ENCODE measurements around the gene PEDS1. TPM values are rescaled to one million over a fixed set of nuclear protein-coding genes. Genes with fewer than 3 reads are reported as not detected.

PEDS1 gene
- total and polyA plus RNA-seq, 7 donors = 13.8 to 27.4 (median 20.2) TPM

- DNase-seq = no peak
- H3K4me1 ChIP-seq = peaks cover 0 to 43% (median 33%) of the 10 kb centered on the region in 4 donors
- no peak for TF ChIP-seq POLR2A (IDR thresholded peaks at IDR 0.05)
- TF ChIP-seq EP300 (IDR thresholded peaks at IDR 0.05) = no peak
- no peak for TF ChIP-seq CTCF (IDR thresholded peaks at IDR 0.05)
- TF ChIP-seq POLR2AphosphoS5 (IDR thresholded peaks at IDR 0.05) = no peak
- peak overlapping the region; percentile 93 to 100 (median 98) for H3K27ac ChIP-seq
- H3K36me3 ChIP-seq = peaks cover 0 to 18% (median 6%) of the 10 kb centered on the region in 4 donors
- intact Hi-C loops (cut with DNase I) = loop anchor here (1.0 to 5.0 kb wide), 2 partner anchors 117 to 131 kb away; no protein-coding TSS in a partner anchor
- H3K4me3 ChIP-seq = peak overlapping the region; percentile 79 to 91 (median 86)
- no peaks in the 10 kb centered on the region for H3K27me3 ChIP-seq
- no peaks in the 10 kb centered on the region for H3K9me3 ChIP-seq
- 1% methylated on average over 69 of the region's 69 CpGs for WGBS, 2 donors
These were observed 37.6 kb upstream of the PEDS1 start for GRCh38 chr20:50191065-50191543.

- Histone ChIP-seq H3K4me3 (peak within 1 kb of the TSS; percentile 79 to 91 (median 86)), H3K36me3 (peaks cover 0 to 18% (median 6%) of the 10 kb centered on the region in 4 donors), H3K27me3 (no peaks in the 10 kb centered on the region), H3K27ac (peak within 1 kb of the TSS; percentile 93 to 100 (median 98)), H3K9me3 (no peaks in the 10 kb centered on the region), H3K4me1 (peaks cover 0 to 43% (median 33%) of the 10 kb centered on the region in 4 donors)
- TF ChIP-seq CTCF (IDR thresholded peaks at IDR 0.05) = peak; percentile 68 to 89 (median 78)
- peak; percentile 90 to 96 for TF ChIP-seq POLR2A (IDR thresholded peaks at IDR 0.05)
- peak; percentile 97 to 99 (median 98) for TF ChIP-seq POLR2AphosphoS5 (IDR thresholded peaks at IDR 0.05)
- peak in 2 of 4 donors; percentile 5 to 22 for TF ChIP-seq EP300 (IDR thresholded peaks at IDR 0.05)
- intact Hi-C loops (cut with DNase I) = loop anchor here (1.0 to 5.0 kb wide), 2 partner anchors 118 to 132 kb away; no protein-coding TSS in a partner anchor
- WGBS, 2 donors = 0 to 1% methylated on average over 89 of the region's 89 CpGs
- DNase-seq = peak; percentile 97
These were observed 36.9 kb upstream of the PEDS1 start, which contains the start of gene CEBPB for GRCh38 chr20:50190251-50191064. Gene CEBPB (plus strand): TSS chr20:50190830. CDS start chr20:50191034, 204 bp downstream.

- intact Hi-C loops (cut with DNase I) = loop anchor here (5.0 kb wide), 2 partner anchors 133 to 553 kb away; no protein-coding TSS in a partner anchor
- peaks cover 0 to 39% (median 29%) of the 10 kb centered on the region in 4 donors for H3K4me1 ChIP-seq
- peaks cover 0 to 18% (median 6%) of the 10 kb centered on the region in 4 donors for H3K36me3 ChIP-seq
- no peak for TF ChIP-seq POLR2AphosphoS5 (IDR thresholded peaks at IDR 0.05)
- no peak for TF ChIP-seq POLR2A (IDR thresholded peaks at IDR 0.05)
- TF ChIP-seq CTCF (IDR thresholded peaks at IDR 0.05) = no peak
- no peak for TF ChIP-seq EP300 (IDR thresholded peaks at IDR 0.05)
- peak overlapping the region; percentile 93 to 100 (median 98) for H3K27ac ChIP-seq
- no peak for DNase-seq
- WGBS, 2 donors = 14 to 44% methylated on average over 29 of the region's 29 CpGs
- no peaks in the 10 kb centered on the region for H3K9me3 ChIP-seq
- peak overlapping the region in 3 of 4 donors; percentile 79 to 91 (median 84) for H3K4me3 ChIP-seq
- no peaks in the 10 kb centered on the region for H3K27me3 ChIP-seq
These were observed 36.2 kb upstream of the PEDS1 start for GRCh38 chr20:50189681-50190250.

- Histone ChIP-seq H3K27ac (peak overlapping the region; percentile 93 to 100 (median 98)), H3K4me1 (peaks cover 0 to 32% (median 23%) of the 10 kb centered on the region in 4 donors), H3K36me3 (peaks cover 0 to 12% (median 4%) of the 10 kb centered on the region in 4 donors), H3K9me3 (no peaks in the 10 kb centered on the region), H3K27me3 (no peaks in the 10 kb centered on the region), H3K4me3 (no peak overlapping the region)
- no peak for TF ChIP-seq EP300 (IDR thresholded peaks at IDR 0.05)
- no peak for TF ChIP-seq POLR2A (IDR thresholded peaks at IDR 0.05)
- intact Hi-C loops (cut with DNase I) = loop anchor here (5.0 kb wide), 1 partner anchor 553 kb away; no protein-coding TSS in a partner anchor
- no peak for DNase-seq
- 73 to 85% methylated on average over 18 of the region's 18 CpGs for WGBS, 2 donors
These were observed 35.6 kb upstream of the PEDS1 start for GRCh38 chr20:50188879-50189680.
